Measurements from ENCODE around the gene COBL. TPM values are rescaled to one million over a fixed set of nuclear protein-coding genes. Genes with fewer than 3 reads are reported as not detected.

Gene COBL
- total RNA-seq, 2 donors from 2014 or later = 36.5 to 46.6 TPM

GRCh38 chr7:51124321-51124720 lies 192.3 kb downstream of the COBL start:
- 72% methylated on average over 4 of the region's 4 CpGs for WGBS
- H3K36me3 ChIP-seq = no peaks in the 10 kb centered on the region
- H3K27ac ChIP-seq = no peak overlapping the region
- intact Hi-C loops (cut with DNase I) = no loop called here
- TF ChIP-seq POLR2AphosphoS5 (IDR thresholded peaks at IDR 0.05) (no peak), POLR2A (IDR thresholded peaks at IDR 0.05) (no peak)
- TF ChIP-seq, protein P1, sequence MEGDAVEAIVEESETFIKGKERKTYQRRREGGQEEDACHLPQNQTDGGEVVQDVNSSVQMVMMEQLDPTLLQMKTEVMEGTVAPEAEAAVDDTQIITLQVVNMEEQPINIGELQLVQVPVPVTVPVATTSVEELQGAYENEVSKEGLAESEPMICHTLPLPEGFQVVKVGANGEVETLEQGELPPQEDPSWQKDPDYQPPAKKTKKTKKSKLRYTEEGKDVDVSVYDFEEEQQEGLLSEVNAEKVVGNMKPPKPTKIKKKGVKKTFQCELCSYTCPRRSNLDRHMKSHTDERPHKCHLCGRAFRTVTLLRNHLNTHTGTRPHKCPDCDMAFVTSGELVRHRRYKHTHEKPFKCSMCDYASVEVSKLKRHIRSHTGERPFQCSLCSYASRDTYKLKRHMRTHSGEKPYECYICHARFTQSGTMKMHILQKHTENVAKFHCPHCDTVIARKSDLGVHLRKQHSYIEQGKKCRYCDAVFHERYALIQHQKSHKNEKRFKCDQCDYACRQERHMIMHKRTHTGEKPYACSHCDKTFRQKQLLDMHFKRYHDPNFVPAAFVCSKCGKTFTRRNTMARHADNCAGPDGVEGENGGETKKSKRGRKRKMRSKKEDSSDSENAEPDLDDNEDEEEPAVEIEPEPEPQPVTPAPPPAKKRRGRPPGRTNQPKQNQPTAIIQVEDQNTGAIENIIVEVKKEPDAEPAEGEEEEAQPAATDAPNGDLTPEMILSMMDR (IDR thresholded peaks at IDR 0.05) = no peak
- H3K9me3 ChIP-seq = no peaks in the 10 kb centered on the region
- no peak for DNase-seq (ENCODE audit: low spot score)
- no peak overlapping the region for H3K4me3 ChIP-seq
- H3K4me1 ChIP-seq (replicated peaks) = peaks cover under 1% of the 10 kb centered on the region
- H3K27me3 ChIP-seq (replicated peaks; ENCODE audit: insufficient read depth) = no peaks in the 10 kb centered on the region

DNA sequence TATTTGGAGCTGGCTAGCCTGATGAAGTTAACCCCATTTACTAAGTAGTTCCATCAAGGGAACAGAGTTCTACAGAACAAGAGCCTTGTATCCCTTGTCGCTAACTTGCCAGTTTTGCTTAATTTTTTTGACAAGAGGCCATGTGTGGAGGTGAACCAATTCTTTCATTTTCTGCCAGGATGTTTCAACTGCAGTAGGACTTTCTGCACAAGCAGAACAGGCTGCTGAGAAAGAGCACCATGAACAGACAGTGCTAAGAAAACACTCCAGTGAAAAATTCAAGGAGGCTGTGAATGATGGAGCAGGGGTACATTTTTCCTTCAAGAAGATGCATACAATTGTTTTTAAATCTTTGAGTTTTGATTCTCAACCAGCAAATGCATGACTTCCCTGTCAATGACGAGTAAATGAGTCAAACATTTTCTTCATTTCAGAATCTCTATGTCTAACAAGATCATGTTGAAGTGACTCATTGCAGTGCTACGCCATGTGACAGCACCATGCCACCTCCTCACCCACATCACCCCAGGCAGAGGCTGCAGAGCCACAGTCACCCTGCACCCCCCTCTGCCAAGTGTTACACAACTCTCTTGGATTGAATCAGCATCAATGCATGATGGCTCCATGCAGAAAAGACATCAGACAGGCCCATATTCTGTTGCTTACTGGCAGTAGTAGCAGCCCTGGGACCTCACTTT lies 193.1 kb downstream of the COBL start:
- DNase-seq (ENCODE audit: low spot score) = no peak
- intact Hi-C loops (cut with DNase I) = no loop called here
- Histone ChIP-seq H3K36me3 (no peaks in the 10 kb centered on the region), H3K9me3 (no peaks in the 10 kb centered on the region), H3K4me3 (no peak overlapping the region), H3K27ac (no peak overlapping the region), H3K4me1 (replicated peaks) (no peaks in the 10 kb centered on the region), H3K27me3 (replicated peaks; ENCODE audit: insufficient read depth) (no peaks in the 10 kb centered on the region)
- TF ChIP-seq, protein P1 (IDR thresholded peaks at IDR 0.05) = no peak
- TF ChIP-seq POLR2A (IDR thresholded peaks at IDR 0.05) = no peak
- 69% methylated on average over 3 of the region's 3 CpGs for WGBS

DNA sequence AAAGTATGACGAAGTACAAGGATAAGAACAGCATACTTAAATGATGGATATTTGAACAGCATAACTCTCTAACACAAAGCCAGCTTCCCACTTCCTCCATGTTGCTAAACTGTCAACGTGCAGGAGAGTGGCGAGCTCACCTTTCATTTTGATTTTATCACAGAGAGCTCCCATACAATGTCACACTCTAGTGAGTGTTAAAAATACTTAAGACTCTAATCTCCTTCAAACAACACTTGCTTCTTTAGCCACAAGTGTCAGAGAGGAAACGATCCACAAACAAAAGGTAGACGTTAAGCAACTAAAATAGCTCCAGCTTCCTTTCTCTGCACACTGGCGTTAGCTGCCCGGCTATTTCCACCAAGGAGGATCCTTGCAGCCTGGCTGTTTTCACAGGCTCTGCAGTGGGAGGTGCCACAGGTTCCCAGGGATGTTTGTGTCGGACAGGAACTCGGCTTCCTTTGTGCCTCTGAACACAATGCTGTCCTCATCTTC lies 194.6 kb downstream of the COBL start:
- TF ChIP-seq POLR2A (IDR thresholded peaks at IDR 0.05) (no peak), POLR2AphosphoS5 (IDR thresholded peaks at IDR 0.05) (peak; percentile 18)
- intact Hi-C loops (cut with DNase I) = no loop called here
- H3K4me3 ChIP-seq = no peak overlapping the region
- no peaks in the 10 kb centered on the region for H3K36me3 ChIP-seq
- H3K4me1 ChIP-seq (replicated peaks) = no peaks in the 10 kb centered on the region
- DNase-seq (ENCODE audit: low spot score) = peak; percentile 18
- WGBS = 13% methylated on average over 9 of the region's 9 CpGs
- H3K27me3 ChIP-seq (replicated peaks; ENCODE audit: insufficient read depth) = no peaks in the 10 kb centered on the region
- no peaks in the 10 kb centered on the region for H3K9me3 ChIP-seq
- H3K27ac ChIP-seq = no peak overlapping the region

- Histone ChIP-seq H3K27me3 (replicated peaks; ENCODE audit: insufficient read depth) (no peaks in the 10 kb centered on the region), H3K4me1 (replicated peaks) (no peaks in the 10 kb centered on the region), H3K36me3 (no peaks in the 10 kb centered on the region), H3K27ac (no peak overlapping the region), H3K9me3 (no peaks in the 10 kb centered on the region), H3K4me3 (no peak overlapping the region)
- DNase-seq (ENCODE audit: low spot score) = no peak
- intact Hi-C loops (cut with DNase I) = no loop called here
- TF ChIP-seq, protein P1 (IDR thresholded peaks at IDR 0.05) = no peak
- TF ChIP-seq POLR2AphosphoS5 (IDR thresholded peaks at IDR 0.05) (no peak), POLR2A (IDR thresholded peaks at IDR 0.05) (no peak)
- WGBS = 90% methylated on average over 5 of the region's 5 CpGs
Measured at GRCh38 chr7:51121036-51121790, 195.4 kb downstream of the COBL start.

DNA sequence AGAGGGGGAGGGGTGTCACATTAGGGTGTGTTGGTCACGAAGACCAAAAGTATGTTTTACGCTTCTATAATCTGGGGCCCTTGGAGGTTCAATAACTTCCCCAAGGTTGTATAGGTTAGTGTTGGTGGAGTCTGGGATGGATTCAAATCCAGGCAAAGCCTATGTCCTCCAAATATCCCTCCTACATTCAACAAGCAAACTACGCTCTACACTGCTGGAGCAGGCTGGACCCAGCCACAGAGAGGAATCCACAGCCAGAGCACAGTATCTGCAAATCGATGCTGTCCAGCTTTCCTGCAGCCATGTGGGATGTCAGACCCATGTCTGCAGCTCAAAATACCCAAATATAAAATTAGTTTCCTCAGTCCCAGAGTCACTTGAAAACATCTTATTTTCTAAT lies 198.0 kb downstream of the COBL start:
- no peak overlapping the region for H3K4me3 ChIP-seq
- 86% methylated on average over 4 of the region's 4 CpGs for WGBS
- no peak for DNase-seq (ENCODE audit: low spot score)
- intact Hi-C loops (cut with DNase I) = no loop called here
- no peaks in the 10 kb centered on the region for H3K9me3 ChIP-seq
- H3K4me1 ChIP-seq (replicated peaks) = no peaks in the 10 kb centered on the region
- H3K36me3 ChIP-seq = no peaks in the 10 kb centered on the region
- no peaks in the 10 kb centered on the region for H3K27me3 ChIP-seq (replicated peaks; ENCODE audit: insufficient read depth)
- TF ChIP-seq POLR2AphosphoS5 (IDR thresholded peaks at IDR 0.05) (no peak), POLR2A (IDR thresholded peaks at IDR 0.05) (no peak)
- TF ChIP-seq, protein P1 (IDR thresholded peaks at IDR 0.05) = no peak
- H3K27ac ChIP-seq = no peak overlapping the region

Measured in prostate gland (tissue), 2 donors.